Kidney tubule cell (primary cell): ENCODE results near the gene SIPA1L2.
"Not testable (repeated sequence)": the region's sequence is repeated elsewhere in the genome, so short reads cannot be mapped to it uniquely, and the experiment has no call there.

Experiments
- DNase-seq: peaks from one replicate; pipeline ENCODE4 v3.0.0-alpha.2; 2018; ENCODE audit warnings: low spot score

SIPA1L2 gene

DNA sequence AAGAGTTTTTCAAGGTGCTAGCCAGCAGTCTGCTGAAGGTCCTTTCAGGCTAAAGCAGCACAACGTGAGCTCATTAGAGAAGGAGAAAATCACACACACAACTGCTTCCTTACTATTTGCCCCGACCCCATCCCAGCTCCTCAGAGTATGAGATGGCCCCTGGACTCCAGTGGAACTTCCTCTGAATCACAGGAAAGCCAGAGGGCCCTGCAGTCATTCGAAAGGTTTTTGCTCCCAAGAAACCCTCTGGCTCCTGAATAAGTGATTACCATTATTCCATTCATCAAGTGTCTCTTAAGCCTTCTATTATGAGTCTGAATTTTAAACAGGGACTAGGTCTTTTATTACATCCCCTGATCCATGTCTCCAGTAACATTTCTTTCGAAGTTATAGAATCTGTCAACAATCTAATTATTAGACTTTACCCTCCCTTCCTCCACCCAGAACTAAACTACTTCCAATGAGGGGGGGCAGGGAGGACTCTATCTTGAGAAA is 14.6 kb downstream of the SIPA1L2 start:
- no peak for DNase-seq

DNA sequence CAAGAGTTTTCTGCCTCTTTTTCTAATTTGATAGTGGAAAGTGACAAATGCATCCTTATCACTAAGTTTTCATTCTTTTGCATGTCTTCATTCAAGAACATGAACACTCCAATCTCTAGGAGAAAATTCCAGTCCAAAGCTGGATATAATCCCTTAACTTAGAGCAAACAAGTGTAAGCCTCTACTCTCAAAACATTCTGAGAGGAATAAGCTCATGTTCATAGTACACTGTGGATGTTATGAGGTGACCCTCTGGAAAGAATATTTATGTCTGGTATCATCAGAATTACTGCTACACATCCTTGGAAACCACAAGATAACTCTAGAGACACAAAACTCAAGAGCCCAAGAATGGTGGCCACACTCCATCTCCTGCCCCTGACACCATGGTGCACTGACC is 15.1 kb downstream of the SIPA1L2 start:
- no peak for DNase-seq

- peak; percentile 49 for DNase-seq
Measured at GRCh38 chr1:232613752-232614381, 16.1 kb downstream of the SIPA1L2 start.

DNA sequence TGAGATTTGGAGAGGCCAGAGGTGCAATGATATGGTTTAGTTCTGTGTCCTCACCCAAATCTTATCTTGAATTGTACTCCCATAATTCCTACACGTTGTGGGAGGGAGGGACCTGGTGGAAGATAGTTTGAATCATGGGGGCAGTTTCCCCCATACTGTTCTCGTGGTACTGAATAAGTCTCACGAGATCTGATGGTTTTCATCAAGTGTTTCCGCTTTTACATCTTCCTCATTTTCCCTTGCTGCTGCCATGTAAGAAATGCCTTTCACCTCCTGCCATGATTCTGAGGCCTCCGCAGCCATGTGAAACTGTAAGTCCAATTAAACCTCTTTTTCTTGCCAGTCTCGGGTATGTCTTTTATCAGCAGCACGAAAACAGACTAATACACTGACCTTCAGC is 17.1 kb downstream of the SIPA1L2 start:
- DNase-seq = not testable (repeated sequence)

DNA sequence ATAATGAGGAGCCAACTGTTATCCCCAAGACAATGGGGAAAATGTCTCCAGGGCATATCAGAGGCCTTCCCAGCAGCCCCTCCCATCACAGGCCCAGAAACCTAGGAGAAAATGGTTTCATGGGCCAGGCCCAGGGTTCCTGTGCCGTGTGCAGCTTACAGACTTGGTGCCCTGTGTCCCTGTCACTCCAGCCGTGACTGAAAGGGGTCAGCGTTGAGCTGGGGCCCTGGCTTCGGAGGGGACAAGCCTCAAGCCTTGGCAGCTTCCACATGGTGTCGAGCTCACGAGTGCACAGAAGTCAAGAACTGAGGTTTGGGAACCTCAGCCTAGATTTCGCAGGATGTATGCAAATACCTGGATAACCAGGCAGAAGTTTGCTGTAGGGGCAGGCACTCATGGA is 18.1 kb downstream of the SIPA1L2 start:
- DNase-seq = no peak

DNA sequence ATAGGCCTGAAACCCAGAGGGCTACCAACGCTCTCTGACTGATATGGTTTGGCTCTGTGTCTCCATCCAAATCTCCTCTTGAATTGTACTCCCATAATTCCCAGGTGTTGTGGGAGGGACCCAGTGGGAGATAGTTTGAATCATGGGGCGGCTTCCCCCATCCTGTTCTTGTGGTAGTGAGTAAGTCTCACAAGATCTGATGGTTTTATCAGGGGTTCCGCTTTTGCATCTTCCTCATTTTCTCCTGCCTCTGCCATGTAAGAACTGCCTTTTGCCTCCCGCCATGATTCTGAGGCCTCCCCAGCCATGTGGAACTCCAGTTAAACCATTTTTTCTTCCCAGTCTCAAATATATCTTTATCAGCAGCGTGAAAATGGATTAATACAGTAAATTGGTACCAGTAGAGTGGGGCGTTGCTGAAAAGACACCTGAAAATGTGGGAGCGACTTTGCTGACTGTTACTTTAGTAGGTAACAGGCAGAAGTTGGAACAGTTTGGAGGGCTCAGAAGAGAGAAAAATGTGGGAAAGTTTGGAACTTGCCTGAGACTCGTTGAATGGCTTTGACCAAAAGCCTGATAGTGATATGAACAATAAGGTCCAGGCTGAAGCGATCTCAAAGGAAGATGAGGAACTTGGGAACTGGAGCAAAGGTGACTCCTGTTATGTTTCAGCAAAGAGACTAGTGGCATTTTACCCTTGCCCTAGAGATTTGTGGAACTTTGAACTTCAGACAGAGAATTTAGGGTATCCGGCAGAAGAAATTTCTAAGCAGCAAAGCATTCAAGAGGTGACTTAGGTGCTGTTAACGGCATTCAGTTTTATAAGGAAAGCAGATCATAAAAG is 18.8 kb downstream of the SIPA1L2 start:
- not testable (repeated sequence) for DNase-seq

GRCh38 chr1:232610192-232610901 is 19.6 kb downstream of the SIPA1L2 start:
- no peak for DNase-seq

- DNase-seq = no peak
Measured at GRCh38 chr1:232608427-232608826, 21.5 kb downstream of the SIPA1L2 start.

DNA sequence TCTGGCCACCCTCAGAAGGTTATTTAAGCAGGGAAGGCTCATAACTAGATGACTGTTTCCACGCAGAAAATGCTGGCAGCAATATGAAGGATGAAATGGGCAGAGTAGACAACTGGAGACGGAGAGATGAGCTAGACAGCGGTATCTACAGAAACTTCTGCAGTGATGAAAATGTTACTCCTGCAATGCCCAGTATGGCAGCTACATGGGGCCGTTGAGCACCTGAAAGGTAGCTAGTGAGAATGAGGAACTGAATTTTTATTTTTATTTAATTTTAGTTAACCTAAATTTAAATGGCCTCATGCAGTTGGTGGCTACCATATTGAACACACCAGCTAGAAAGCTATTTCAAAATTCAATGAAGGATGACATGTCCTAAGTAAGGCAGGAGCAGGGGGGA is 27.3 kb downstream of the SIPA1L2 start:
- no peak for DNase-seq

- no peak for DNase-seq
Measured at GRCh38 chr1:232600424-232601258, 29.3 kb downstream of the SIPA1L2 start.

DNA sequence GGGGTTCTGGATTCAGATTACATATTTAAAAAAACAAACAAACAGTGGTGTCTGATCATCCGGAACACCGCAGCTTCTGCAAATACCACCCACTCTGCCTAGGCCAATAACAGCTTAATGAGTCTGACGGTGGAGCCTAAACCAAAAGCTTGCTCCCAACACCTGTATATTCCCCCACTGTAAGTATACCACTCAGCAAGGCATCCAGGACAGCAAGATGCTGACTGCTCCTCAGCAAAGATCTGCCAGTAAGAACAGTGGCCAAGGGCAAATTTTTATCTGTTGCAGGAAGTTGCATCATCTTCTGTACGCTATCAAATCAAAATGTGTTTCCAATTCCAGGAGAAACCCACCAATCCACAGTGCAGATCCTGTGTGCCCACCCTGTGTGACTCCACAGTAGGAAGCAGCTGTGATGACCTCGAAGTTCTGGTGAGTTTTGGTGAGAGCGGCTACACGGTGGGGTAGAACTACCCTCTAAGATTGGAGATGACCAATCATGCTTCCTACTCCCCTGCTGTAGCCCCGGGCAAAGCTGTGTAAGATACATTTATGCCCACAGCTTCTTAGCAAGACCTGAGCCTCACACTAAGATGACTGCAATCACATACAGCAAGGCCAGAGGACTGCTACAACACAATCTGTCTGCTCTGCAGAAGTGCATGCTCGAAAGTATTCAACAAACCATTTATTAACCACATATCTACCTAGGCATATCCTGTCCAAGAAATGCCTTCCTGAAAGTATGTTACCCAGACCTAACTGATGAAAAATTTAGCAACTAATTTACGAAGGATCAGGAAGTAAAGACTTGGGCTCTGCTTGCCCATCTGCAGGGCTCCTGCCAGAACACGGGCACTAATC is 30.5 kb downstream of the SIPA1L2 start:
- DNase-seq = peak; percentile 58

GRCh38 chr1:232598837-232599177 is 31.1 kb downstream of the SIPA1L2 start:
- no peak for DNase-seq

DNA sequence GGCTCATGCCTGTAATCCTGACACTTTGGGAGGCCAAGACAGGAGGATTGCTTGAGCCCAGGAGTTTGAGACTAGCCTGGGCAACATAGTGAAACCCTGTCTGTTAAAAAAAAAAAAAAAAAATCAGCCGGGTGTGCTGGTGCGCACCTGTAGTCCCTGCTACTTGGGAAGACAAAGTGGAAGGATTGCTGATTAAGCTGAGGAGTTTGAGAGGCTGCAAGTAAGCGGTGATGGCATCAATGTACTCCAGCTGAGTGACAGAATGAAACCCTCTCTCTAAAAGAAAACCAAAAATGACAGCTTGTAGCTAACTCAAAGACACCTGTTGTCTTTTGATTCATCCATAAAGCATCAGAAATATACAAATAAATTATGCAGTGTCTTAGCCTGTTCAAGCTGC is 31.8 kb downstream of the SIPA1L2 start:
- no peak for DNase-seq

- no peak for DNase-seq
Measured at GRCh38 chr1:232597721-232598120, 32.2 kb downstream of the SIPA1L2 start.

DNA sequence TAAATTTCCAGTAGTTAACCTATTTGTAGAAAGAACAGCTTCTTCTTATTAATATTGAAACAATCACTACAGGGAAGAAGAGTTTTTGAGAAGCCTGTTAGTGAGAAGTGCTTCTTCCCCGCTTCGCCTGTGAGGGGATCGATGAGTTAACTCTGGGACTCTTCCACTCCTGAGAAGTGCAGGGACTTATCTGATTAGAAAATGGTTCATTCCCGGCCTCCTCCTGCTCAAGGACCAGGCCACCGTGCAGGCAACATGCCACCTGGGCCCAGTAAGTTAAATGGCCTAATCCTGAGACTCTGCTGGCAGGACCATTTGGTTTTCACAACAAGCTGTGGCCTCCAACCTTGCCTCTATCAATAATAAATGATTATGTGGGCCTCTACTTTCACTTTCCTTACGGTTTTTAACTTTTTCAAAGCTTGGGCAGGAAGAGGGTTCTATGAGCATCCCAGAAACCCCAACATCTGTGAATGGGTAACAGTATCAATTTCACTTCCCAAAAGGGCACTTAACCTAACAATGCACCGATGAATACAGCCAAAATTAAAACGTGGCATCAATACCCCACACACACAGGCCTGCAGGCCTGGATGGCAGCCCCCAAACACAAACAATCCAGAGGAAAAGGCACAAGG is 33.1 kb downstream of the SIPA1L2 start:
- no peak for DNase-seq

DNA sequence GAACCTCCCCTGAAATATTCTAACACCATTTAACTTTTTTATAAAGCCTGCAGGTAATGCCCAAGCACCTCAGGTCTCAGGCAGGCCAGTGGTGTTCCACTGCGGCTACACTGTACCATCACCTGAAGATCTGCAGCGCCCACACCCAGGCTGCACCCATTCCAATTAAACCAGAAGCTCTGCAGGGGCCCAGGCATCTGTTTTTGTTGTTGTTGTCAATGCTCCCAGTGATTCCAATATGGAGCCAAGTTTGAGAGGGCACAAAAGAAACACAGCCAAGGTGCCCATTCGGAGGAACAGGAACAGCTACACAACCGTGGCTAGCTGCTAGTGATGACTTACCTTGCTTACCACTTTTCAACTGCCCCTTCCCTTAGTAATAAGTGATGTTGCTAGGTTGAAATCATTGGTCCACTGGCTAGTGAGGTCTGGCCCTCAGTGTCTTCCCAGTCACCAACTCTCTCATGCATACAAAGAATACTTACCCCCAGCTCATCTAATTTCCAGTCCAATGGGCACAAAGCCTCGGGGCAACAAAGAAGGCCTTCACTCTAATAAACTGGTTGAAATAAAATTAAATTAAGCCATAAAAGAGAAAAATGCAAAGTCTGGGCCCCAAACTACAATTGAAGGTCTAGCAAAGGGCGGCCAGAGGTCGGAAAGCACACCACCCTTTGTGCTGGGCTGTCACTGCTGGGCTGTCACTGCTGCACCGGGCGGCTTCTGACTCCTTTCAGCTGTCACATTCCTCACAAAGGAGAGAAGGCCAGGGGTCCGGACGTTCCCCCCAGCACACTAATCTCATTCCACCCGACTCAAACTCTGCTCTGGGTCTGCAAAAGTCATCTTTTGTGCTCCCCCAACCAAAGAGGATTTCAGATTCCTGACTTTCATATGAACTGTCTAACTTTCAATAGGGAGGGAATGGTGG is 34.9 kb downstream of the SIPA1L2 start:
- peak; percentile 65 for DNase-seq

DNA sequence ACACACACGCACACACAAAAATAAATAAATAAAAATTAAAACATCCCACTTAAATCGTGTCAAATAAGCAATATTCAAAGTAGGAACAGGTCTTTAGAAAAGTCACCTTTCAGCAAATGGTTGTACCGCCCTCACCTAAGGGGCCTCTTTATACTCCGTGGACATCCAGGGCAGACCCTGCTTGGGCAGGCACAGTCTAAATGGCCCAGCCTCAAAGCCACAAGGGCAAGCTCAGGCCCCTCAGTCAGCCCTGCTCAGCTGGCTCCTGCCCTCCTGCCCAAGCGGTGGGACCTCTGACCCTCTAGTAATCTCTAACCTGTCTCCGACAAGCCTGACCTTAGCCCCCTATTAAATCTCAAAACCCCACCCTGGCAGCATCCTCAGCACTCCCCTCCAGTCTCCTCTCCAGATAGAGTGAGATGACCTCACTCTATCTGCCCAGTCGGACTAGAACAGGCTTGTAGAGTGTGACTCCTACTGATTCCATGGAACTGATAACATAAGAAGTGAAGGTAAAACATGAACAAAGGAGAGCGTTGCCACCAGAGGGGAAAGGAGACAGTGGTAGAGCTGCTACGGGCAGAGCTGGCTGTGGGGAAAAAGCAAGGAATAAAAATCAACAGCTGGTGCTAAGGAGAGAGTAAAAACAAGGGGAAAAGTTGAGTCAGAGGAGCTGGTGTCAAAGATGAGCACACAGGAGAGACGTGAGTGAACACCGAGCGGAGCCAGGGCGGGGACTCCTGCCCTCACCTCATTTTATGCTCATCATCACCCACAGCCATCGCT is 36.0 kb downstream of the SIPA1L2 start:
- DNase-seq = peak; percentile 31

DNA sequence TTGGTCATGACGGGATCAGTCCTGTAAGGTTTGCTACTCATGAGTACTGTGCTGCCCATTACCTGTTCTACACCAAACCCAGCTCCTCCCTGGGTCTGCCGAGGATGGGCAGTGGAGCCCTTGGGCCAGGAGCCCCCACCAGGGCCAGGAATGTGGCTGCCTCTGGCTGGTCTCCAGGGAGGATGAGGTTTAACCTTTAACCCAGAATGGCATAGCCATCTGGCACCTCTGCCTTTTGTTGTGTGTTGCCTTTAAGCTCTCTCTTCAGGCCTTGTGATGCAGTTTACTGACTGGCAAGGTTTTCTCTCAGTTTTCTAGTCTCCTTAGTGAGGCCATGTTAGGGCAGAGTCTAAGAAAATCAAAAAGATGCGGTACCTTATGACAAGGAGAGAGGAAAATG is 38.6 kb downstream of the SIPA1L2 start:
- DNase-seq = no peak

DNA sequence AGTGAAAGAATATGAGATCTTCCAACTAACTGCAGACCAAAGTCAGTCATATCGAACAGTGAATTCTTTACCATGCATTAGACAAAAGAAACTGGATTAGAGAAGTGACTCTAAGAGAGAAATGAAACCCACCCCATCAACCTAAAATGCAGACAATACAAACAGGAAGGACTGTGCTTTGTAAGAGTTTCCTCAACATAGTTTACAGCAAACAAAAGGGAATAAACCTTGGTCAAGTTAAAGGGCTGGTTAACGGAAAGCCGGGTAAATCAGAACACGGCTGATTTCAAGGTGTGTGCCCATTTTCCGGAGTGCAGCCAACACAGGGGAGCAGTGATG is 39.2 kb downstream of the SIPA1L2 start:
- no peak for DNase-seq
